Left colon (tissue), 2 donors: Measurements from ENCODE around the gene TTC3. TPM values are rescaled to one million over a fixed set of nuclear protein-coding genes. Genes with fewer than 3 reads are reported as not detected.
"Not testable (repeated sequence)": the region's sequence is repeated elsewhere in the genome, so short reads cannot be mapped to it uniquely, and the experiment has no call there.

Experiments
- ATAC-seq: fragments of 200-7000 bp; cut with Tn5 transposase; one replicate; pipeline ENCODE4 v1.9.1; 2020; ENCODE audit warnings: mild to moderate bottlenecking, moderate library complexity
- DNase-seq, 2 donors: peaks; one replicate each; pipeline ENCODE4 v3.0.0-alpha.2; 2020
- intact Hi-C, 2 donors: fragments of 100-400 bp; cut with DNase I in 1 of 2; cut with micrococcal nuclease in 1 of 2; formaldehyde crosslinking; loops; one replicate each; pipeline versions ENCODE4 v1.11.2 to v1.14.0; 2022; cut with DNase I, micrococcal nuclease
- total RNA-seq, 2 donors: library from RNA; stranded (reverse); fragmentation: NEBNext Ultra II Directional; extraction: Animal tissue kit (Norgen Biotek cat#: 25700); gene quantifications; one replicate each; pipeline ENCODE4 v1.2.1, GENCODE V29; 2021
- donor health status: DM: no; HTN: no; CAD: no.
- donor health status: DM: yes; HTN: yes; CAD: no.

The TTC3 gene
- total RNA-seq, 2 donors from 2014 or later = 99.8 to 106 TPM

DNA sequence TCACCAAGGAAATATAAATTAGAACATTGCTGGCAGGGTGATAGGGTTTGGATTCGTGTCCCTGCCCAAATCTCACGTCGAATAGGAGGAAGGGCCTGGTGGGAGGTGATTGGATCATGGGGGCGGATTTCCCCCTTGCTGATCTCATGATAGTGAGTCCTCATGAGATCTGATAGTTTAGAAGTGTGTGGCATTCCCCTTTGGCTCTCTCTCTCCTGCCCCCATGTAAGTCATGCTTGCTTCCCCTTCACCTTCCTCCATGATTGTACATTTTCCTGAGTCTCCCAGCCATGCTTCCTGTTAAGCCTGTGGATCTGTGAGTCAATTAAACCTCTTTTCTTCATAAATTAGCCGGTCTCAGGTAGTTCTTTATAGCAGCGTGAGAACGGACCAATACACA lies 133.4 kb downstream of the TTC3 start:
- DNase-seq (no peak), ATAC-seq (no peak)
- intact Hi-C loops = no loop called here

DNA sequence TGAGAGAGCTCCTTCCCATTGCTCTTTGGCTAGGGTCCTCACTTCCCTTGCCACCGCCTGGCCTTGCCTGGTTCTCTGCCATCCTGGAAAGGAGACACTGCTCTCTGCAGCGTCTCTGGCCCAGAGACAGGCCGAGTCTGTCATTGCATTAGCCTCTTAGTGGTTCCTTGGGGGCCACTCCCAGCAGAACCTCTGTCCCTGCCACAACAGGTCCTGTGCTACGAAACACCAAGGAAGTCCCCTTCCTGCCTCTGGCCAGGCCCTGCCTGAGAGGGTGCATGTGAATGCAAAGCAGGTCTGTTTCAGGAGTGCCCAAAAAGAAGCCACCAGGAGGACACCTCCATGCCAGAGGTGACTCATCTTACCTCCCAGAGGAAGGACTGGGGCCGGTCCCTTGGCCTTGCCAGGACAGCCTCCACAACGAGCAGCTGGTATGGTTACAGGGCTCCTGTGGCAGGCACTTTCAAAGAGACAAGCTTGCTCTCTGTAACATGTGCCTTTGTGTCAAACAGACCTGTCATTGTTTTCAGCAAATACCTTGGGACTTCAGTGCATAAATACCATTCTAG lies 134.5 kb downstream of the TTC3 start:
- intact Hi-C loops = no loop called here
- ATAC-seq (peak; percentile 48), DNase-seq (no peak)

DNA sequence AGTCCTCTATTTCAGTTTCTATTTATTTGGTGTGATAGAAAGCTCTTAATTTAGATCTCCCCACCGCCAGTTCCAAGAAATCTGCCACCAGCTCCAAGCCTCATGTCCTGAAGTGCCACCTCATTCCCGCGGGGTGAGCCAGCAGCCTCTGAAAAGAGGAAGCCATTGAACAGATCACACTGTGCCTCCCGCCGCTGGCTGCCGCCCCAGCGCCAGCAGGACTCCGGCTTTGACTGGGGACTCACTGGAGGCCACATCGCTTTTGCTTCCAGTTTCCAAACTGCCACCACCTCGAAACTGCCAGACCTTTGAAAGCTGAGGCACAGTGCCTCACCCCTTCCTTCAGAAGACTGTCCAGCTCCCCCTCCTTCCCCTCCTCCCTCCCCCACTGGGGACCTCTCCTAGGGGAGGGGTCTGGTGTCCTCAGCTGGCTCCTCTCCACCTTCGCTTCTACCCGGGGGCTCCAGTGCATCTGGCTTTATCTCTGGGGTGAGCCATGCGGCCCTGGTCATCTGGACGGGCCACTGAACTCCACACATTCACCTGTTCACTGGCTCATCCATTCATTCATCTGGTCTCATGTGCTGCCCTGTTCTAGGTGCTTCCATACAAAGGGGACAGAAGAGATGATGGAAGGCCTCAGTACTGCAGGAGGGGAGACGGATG lies 135.1 kb downstream of the TTC3 start:
- peak; percentile 57 for ATAC-seq
- intact Hi-C loops = no loop called here
- peak; percentile 45 to 62 for DNase-seq

DNA sequence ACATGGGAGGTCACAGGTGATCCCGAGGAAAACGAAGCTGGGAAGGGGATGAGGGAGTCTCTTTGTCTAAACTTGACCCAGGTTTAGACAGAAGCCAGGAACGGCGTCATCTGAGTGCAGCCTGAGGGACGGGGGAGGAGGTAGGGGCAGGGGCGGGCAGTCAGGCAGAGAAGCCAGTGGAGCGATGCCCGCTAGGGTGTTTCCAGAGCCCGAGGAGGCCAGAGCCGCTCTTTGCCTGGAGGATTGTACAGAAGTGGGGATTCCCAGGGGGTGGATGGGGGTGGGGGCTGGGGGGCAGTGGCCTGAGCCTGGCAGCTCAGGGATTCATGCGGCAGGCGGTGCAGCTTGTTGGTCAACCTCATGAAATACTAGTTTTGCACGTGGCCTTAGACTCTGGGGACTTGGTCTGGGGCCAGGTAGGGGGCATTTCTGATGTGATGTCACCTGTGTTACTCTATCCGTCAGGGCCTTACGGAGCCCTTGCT lies 135.7 kb downstream of the TTC3 start:
- DNase-seq = no peak
- peak; percentile 5 for ATAC-seq
- intact Hi-C loops = no loop called here

DNA sequence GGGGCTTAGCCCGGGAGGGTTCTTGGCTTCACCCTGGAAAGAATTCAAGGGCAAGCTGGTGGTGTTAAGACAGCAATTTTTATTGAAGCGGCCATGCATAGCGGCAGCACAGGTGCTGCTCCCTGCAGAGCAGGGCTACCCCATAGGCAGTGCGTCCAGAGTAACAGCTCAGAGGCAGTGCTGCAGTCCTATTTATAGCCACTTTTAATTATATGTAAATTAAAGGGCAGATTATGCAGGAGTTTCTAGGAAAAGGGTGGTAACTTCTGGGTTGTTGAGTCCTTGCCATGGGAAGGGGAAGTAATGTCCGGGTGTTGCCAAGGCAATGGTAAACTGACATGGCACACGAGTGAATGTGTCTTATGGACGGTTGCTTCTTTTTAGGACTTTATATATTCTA lies 137.1 kb downstream of the TTC3 start:
- intact Hi-C loops = no loop called here
- DNase-seq (no peak), ATAC-seq (no peak)

DNA sequence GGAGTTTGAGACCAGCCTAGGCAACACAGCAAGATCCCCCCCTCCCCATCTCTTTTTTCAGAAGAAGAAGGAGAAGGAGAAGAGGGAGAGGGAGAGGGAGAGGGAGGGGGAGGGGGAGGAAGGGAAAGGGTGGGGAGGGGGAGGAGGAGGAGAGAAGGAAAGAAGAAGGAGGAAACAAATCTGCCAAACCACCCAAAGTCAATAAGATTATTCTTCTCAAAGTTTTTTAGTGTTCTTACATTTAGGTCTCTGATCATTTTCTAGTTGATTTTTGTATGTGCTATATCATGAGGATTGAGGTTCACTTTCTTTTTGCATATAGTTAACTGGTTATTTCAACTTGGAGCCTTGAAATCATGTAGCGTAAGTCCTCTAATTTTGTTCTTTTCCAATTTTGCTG lies 137.7 kb downstream of the TTC3 start:
- no peak for DNase-seq
- intact Hi-C loops = no loop called here
- no peak for ATAC-seq

DNA sequence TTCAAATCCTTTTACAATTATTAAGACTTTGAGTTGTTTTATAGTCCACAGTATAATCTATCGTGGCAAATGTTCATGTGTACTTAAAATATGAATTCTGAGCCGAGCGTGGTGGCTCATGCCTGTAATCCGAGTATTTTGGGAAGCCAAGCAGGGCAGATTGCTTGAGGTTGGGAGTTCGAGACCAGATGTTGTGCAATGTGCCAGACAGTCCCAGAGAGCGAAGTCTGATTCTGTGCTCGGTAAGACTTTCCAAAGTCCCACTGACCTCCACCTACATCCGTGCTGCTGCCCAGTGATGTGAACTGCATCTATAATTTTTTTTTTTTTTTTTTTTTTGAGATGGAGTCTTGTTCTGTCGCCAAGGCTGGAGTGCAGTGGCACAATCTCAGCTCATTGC lies 141.9 kb downstream of the TTC3 start:
- intact Hi-C loops = no loop called here
- ATAC-seq (no peak), DNase-seq (no peak)

DNA sequence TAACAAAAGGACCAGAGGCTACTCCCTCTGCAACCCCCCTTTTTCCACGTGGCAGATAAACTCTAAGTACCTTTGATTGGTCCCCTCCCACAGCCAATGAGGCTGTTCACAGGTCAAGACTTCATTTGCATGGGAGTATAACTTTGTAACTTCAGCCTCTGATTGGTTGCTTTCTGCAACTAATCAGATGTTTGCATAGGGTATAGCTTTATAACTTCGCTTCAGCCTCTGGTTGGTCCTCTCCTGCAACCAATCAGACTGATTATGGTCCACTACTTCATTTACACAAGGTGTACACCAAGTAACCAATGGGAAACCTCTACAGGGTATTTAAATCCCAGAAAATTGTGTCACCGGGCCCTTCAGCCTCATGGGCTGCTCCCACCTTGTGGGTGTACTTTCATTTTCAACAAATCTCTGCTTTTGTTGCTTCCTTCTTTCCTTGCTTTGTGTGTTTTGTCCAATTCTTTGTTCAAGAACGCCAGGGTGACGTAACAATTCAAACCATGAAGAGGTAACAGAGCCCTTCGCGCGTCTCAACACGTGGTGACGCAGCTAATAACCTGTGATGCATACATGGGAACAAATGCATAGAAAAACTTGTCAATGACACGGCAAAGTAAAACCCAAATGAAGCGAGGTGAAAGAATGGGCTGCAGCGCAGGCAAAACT lies 146.8 kb downstream of the TTC3 start:
- DNase-seq (no peak), ATAC-seq (no peak)
- intact Hi-C loops = no loop called here

DNA sequence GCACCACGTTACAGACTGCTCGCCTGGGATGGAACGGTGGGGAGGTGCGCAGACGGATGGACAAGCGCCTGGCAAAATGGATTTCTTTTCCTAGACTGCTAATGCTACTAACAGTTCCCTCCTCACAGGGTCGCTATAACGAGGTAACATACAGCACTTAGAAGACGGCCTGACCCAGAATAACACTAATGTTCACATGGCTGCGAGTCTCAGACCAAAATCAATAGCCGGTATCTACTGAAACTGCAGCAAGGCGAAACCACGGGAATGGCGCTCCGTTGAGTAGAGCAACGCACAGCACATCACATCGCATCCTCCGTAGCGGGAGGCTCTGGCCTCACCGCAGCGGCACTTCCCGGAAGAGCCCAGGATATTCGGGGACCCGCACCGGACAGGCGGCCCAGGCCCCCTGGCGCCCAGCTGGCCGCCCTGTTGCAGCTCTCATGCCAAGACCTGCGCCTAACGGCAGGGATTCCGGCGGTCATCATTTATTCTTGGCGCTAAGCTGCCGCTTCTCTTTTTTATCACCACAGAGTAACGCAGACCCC lies 147.5 kb downstream of the TTC3 start:
- ATAC-seq (peak; percentile 46), DNase-seq (no peak)
- intact Hi-C loops = no loop called here

DNA sequence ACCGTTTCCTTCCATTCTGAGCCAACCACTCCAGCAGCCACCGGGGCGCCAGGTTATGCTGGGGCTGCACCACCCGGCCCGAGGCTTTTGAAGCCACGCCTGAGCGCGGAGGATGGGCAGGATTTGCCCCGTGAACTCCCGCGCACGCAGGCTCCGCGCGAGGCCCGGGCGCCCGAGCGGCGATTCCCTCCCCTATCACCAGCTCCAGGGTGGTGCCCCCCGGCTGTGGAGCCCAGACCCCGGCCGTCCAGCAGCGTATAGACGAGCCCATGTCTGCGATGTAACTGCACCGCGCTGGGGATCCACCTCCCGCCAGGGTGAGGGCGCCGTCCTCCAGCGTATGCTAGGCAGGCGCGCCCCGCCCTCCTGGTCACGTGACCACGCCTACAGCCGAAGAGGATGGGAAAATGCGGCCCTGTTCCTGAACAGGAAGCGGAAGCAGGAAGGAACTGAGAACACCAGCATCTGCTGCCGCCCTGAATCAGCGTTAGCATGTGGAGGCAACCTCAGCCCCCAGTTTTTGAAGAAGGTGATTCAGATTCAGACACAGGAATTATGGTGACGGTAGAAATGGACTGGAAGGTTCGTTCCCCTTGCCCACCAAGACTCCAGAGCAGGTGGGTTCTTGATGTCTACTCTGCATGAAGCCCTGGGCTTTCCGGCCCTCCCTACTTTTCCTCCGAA lies 148.1 kb downstream of the TTC3 start:
- peak; percentile 96 to 98 for DNase-seq
- intact Hi-C loops = no loop called here
- ATAC-seq = peak; percentile 97

DNA sequence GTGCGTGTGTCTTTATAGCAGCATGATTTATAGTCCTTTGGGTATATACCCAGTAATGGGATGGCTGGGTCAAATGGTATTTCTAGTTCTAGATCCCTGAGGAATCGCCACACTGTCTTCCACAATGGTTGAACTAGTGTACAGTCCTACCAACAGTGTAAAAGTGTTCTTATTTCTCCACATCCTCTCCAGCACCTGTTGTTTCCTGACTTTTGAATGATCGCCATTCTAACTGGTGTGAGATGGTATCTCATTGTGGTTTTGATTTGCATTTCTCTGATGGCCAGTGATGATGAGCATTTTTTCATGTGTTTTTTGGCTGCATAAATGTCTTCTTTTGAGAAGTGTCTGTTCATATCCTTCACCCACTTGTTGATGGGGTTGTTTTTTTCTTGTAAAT lies 149.2 kb downstream of the TTC3 start:
- intact Hi-C loops, ATAC-seq, DNase-seq: not testable (repeated sequence)

DNA sequence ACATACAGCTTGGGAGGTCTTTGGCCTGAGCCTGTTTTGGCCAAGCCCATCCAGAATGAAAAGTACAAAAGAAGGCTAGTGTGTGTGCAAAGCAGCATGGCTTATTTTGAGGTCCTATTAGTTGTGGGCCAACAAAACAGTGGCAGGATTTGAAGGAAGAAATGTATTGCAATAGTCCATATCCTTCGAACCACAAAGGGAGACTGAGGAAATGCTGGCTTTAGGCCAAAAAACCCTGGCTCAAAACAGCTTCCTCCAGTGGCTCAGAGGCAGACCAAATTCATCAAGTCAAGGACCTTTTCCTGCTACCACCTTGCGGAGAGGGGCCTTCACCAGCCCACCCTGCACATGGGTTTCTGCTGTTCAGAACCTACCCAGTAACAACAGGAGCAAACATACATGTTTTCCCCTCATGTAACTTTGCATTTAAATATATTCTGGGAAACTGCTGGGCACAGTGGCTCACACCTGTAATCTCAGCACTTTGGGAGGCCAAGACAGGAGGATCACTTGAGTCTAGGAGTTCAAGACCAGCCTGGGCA lies 150.8 kb downstream of the TTC3 start:
- intact Hi-C loops = no loop called here
- DNase-seq = no peak
- ATAC-seq = no peak

DNA sequence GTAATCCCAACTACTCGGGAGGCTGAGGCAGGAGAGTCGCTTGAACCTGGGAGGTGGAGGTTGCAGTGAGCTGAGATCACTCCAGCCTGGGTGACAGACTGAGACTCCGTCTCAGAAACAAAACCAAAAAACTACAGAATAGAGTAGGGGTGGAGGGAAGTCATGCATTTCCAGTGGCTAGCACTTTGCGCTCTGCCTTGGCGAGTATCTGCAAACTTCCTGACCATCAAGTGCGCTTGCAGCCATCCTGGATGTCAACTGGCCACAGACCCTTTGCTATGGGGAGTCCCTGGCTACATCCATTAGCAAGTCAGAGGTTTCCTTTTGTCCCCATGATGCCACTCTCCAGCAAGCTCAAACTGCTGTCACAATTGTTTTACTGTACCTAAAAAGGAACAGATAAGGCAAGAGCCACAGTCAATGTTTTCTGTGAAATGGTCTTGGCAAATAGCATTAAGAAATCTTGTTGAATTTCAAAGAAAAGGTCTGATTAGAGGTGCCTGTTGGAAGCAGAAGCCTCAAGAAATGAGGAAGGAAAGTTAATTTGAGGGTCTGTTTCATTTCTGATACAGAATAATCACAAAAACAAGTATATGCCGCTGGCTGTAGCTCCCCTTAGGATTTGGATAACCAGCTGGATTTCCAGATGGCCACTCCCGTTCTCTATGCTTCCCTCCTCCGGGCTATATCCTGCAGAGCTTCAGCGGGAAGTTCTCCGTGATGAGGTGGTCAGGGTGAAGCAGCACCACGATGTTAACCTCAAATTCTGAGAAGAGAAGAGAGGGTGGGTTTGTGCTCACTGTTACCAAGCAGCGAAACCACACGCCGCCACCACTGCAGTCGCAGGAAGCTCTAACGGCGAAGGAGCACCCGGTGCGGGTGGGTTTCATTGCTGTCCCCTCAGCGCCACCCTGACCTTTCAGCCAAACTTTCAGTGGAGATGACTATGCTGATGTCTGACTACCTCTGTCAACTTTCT lies 152.1 kb downstream of the TTC3 start:
- ATAC-seq = no peak
- no peak for DNase-seq
- intact Hi-C loops = no loop called here

DNA sequence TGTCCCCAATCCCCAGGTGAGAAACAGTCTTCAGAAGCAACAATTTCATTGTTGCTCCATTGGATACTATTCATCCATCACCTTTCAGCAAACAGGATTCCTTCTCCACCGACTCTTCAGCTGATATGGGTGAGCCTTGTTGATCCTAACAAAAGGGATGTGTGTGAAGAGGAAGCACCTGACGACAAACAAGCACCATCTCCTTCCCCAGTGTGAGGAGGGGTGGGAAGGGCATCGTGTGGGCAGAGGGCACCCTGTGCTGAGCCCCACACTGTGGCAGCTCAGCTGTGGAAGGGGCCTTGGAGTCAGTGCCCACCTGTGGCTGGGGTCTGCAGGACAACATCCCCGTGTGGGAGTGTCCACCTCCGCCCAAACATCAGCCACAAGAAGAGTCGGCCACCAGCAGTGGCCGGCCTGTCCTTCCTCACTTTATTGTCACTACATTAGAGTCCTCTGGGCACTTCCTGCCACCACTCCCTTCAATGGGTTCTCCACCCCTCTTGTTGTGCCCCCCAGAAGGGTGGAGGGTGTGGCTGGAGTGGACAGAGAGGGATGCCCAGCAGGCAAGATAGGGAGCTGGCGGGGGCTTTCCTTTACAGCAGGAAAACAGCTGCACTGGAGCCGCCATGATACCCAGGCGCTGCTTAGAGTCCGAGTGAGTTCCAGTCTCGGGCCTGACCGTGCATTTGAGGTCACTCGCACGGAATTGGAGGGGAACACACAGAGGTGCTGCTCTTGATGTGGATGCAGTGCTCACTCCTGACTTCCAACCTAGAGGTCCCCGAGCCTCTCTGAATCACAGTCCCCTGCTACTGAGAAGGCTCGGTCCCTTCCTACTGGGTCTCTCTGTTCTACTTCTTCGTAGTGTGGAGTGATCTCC lies 153.2 kb downstream of the TTC3 start:
- no peak for ATAC-seq
- DNase-seq = no peak
- intact Hi-C loops = no loop called here

DNA sequence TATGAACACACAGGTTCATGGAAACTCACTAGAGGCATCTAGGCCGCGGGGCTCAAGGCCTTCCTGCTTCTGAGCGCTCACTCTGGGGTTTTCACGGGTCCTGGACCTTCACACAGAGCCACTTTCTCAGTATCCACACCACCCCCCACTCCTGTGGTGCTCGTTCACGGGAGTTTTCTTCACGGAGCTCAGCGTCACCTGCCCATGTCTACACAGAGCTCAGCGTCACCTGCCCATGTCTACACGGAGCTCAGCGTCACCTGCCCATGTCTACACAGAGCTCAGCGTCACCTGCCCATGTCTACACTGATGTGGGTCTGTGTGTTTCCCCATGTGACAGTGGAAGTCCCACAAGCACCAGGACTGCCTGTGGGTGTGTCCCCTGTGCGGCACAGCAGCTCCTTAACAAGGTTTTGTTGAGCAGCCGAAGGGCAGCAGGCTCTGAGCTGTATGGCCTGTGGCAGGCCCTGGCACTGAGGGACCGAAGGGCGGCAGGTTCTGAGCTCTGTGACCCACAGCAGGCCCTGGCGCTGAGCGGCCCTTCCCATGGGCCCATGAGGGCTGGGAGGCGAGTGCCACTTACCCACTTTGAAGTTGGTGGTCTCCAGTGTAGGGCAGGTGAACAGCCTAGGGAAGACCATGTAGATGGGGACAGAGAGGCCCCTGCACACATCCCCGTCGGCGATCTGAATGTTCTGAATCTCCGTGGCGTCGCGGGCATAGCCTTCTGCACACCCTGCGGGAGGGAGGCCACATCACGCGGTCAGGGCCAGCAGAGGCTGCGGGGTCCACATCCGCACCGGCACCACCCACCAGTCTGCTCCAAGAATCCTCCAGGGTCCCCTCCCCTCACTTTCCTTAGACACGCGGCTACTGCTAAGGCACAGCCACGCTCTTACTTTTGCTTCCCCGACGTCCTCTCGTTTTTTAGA lies 154.3 kb downstream of the TTC3 start:
- intact Hi-C loops = no loop called here
- no peak for DNase-seq
- no peak for ATAC-seq

DNA sequence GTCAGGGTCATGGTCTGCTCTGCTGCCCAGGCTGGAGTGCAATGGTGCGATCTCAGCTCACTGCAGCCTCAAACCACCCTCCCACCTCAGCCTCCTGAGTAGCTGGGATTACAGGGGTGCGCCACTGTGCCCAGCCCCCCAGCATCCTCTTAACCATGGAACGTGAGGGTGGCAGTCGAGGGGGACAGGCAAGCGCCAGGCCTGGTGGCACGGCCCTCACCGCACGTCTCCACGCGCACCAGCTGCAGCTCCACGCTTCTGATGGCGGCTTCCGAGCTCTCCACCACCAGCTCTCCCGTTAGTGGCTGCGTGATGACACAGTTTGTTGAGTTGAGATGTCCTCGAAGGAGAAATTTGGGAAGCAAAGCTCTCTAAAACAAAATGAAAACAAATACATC lies 154.9 kb downstream of the TTC3 start:
- ATAC-seq = no peak
- no peak for DNase-seq
- intact Hi-C loops = no loop called here
